K562 (cell line): ENCODE measurements around the gene NUSAP1. TPM values are rescaled to one million over a fixed set of nuclear protein-coding genes. Genes with fewer than 3 reads are reported as not detected.

ENCODE experiments used
- ATAC-seq: fragments of 200-7000 bp; cut with Tn5 transposase; 3 replicates; pipeline ENCODE4 v1.9.1; 2020; ENCODE audit warnings: moderate library complexity
- BruUV-seq: library from RNA; stranded (reverse); fragments of 400-500 nt; replicated peaks from 2 replicates; lab custom pipeline; 2021; lab: Mats Ljungman, UMichigan
- CTCF ChIA-PET: fragments of 300-600 bp; formaldehyde crosslinking; extraction: SDS; loops from one replicate; lab custom pipeline; 2021; ENCODE audit warnings: low intra/inter-chr PET ratio; lab: Yijun Ruan, JAX
- POLR2A ChIA-PET: fragments of 300-600, 350-650 bp; sonication (Branson Sonifier 250); formaldehyde crosslinking; extraction: SDS; loops from one replicate; lab custom pipeline; 2021; ENCODE audit warnings: antibody characterized with exemption, inconsistent platforms; lab: Yijun Ruan, JAX
- DNase-seq, 4 experiments: peaks; one replicate each; pipeline versions ENCODE4 v3.0.0 to v3.0.0-alpha.2; 2011 to 2018; ENCODE audit warnings: low spot score in 3 of 4, mixed read lengths in 3 of 4; ENCODE audit errors: extremely low read depth in 1 of 4
- FAIRE-seq: peaks from 2 replicates; lab custom pipeline; 2011; peaks lifted over from hg19 to GRCh38; lab: Jason Lieb, UNC
- H2AFZ ChIP-seq: 2 replicates; pipeline ENCODE4 v1.6.0; 2011; ENCODE audit warnings: low read depth, low read length, control low read depth, inconsistent platforms
- H3K27ac ChIP-seq: fragments of 200-600 bp; 3 replicates; pipeline ENCODE4 v1.8.0; 2011; ENCODE audit warnings: low read depth, mild to moderate bottlenecking, control low read depth, inconsistent platforms, low read length, moderate library complexity, mixed read lengths; ENCODE audit errors: extremely low read depth
- H3K27me3 ChIP-seq, 2 experiments: fragments of 300-600 bp in 1 of 2; 2 replicates in 1 of 2; 3 replicates in 1 of 2; pipeline versions ENCODE4 v1.6.0 to v1.8.0; 2011; ENCODE audit warnings: inconsistent platforms in 2 of 2, low read length in 2 of 2, mild to moderate bottlenecking in 1 of 2, mixed read lengths in 1 of 2, moderate library complexity in 1 of 2; ENCODE audit not compliant: control insufficient read depth in 2 of 2, insufficient read depth in 2 of 2
- H3K36me3 ChIP-seq: fragments of 300-600 bp; 3 replicates; pipeline ENCODE4 v1.8.0; 2011; ENCODE audit warnings: mild to moderate bottlenecking, low read length, inconsistent platforms; ENCODE audit not compliant: control insufficient read depth, insufficient read depth
- H3K4me1 ChIP-seq, 2 experiments: fragments of 200-600 bp in 1 of 2; replicated peaks in 1 of 2; 2 replicates in 1 of 2; 3 replicates in 1 of 2; pipeline versions ENCODE4 v1.5.1 to v1.8.0; 2011; ENCODE audit warnings: inconsistent platforms in 2 of 2, low read length in 2 of 2, mild to moderate bottlenecking in 1 of 2, mixed read lengths in 1 of 2, moderate library complexity in 1 of 2; ENCODE audit not compliant: control insufficient read depth in 2 of 2, insufficient read depth in 2 of 2
- H3K4me2 ChIP-seq: 2 replicates; pipeline ENCODE4 v1.6.1; 2011; ENCODE audit warnings: low read length, control low read depth, inconsistent platforms, mixed read lengths; ENCODE audit not compliant: insufficient read depth
- H3K4me3 ChIP-seq: fragments of 200-600 bp; sonication (generic), shearing (Covaris generic); 2 replicates; pipeline ENCODE4 v1.5.1; 2016; ENCODE audit warnings: control low read depth, inconsistent platforms
- H3K79me2 ChIP-seq: fragments of 200-600 bp; 3 replicates; pipeline ENCODE4 v1.8.0; 2011; ENCODE audit warnings: low read length, inconsistent platforms; ENCODE audit not compliant: control insufficient read depth, insufficient read depth
- H3K9ac ChIP-seq, 2 experiments: 2 replicates each; pipeline versions ENCODE4 v1.6.0 to v1.6.1; 2011; ENCODE audit warnings: low read depth in 2 of 2, low read length in 2 of 2, control low read depth in 1 of 2, inconsistent platforms in 1 of 2, mild to moderate bottlenecking in 1 of 2, mixed read lengths in 1 of 2; ENCODE audit not compliant: insufficient read depth in 1 of 2
- H3K9me1 ChIP-seq: one replicate; pipeline ENCODE4 v1.6.0; 2011; ENCODE audit warnings: inconsistent platforms, mild to moderate bottlenecking, low read length, moderate library complexity; ENCODE audit not compliant: control insufficient read depth, insufficient read depth
- H3K9me3 ChIP-seq: replicated peaks from 2 replicates; pipeline ENCODE4 v1.5.1; 2011; ENCODE audit warnings: low read depth, low read length, inconsistent platforms; ENCODE audit not compliant: control insufficient read depth, insufficient read depth
- H4K20me1 ChIP-seq: replicated peaks from 2 replicates; pipeline ENCODE4 v1.6.1; 2011; ENCODE audit warnings: low read length, inconsistent platforms, mixed read lengths; ENCODE audit not compliant: control insufficient read depth, insufficient read depth
- FOXJ2 ChIP-seq: fragments of 200-800 bp; sonication (Bioruptor generic); IDR thresholded peaks from 2 replicates; pipeline ENCODE4 v1.6.1; 2016; ENCODE audit warnings: missing genetic modification characterization, missing compliant biosample characterization
- GATAD2A ChIP-seq: fragments of 450-650 bp; IDR thresholded peaks from 2 replicates; pipeline ENCODE4 v1.6.1; 2017
- MYNN ChIP-seq, 2 experiments: sonication (generic); formaldehyde crosslinking in 1 of 2; IDR thresholded peaks; 2 replicates each; pipeline versions ENCODE4 v1.5.0 to v1.6.1; 2016 to 2020; ENCODE audit warnings: antibody characterized with exemption in 1 of 2, missing genetic modification reagents in 1 of 2
- ZFX ChIP-seq: sonication (generic); formaldehyde crosslinking; IDR thresholded peaks from 2 replicates; pipeline ENCODE4 v1.8.0; 2022; ENCODE audit warnings: mild to moderate bottlenecking, missing genetic modification reagents, moderate library complexity
- ZNF584 ChIP-seq: fragments of 200-800 bp; sonication (Bioruptor generic); IDR thresholded peaks from 2 replicates; pipeline ENCODE4 v1.6.1; 2016; ENCODE audit warnings: low read depth, mild to moderate bottlenecking, missing genetic modification characterization, missing compliant biosample characterization
- WGBS: fragments of 100-300 bp; shearing (Covaris generic); methylation state at CpG from one replicate; pipeline ENCODE4 v1.1.6; 2016; ENCODE audit warnings: low coverage, mixed read lengths; ENCODE audit not compliant: insufficient coverage; ENCODE audit errors: missing lambda C conversion rate; 5-methylcytosine and 5-hydroxymethylcytosine counted together
- in situ Hi-C: fragments of 300-500 bp; cut with MboI; formaldehyde crosslinking; loops from 4 replicates; pipeline ENCODE4 v1.15.0; 2018; ENCODE audit warnings: inconsistent platforms, mixed read lengths
- intact Hi-C: fragments of 100-400 bp; cut with micrococcal nuclease; formaldehyde crosslinking; loops from 2 replicates; pipeline ENCODE4 v1.14.2; 2022
- polyA plus RNA-seq, 8 experiments: library from polyadenylated mRNA; depleted of rRNA in 4 of 8; stranded (reverse) in 5 of 8; unstranded in 3 of 8; fragments of >200 nt; fragmentation: Nextera tagmentation in 2 of 8; fragmentation: Illumina TruSeq in 1 of 8; extraction: Ambion mirVana in 2 of 8; extraction: Trizol in 1 of 8; gene quantifications; 2 replicates each; pipeline versions ENCODE4 v1.2.1 to v1.2.3, GENCODE V29; 2011 to 2014; ENCODE audit warnings: inconsistent platforms in 1 of 8, missing spikeins in 1 of 8
- total RNA-seq, 7 experiments: library from RNA; depleted of rRNA in 6 of 7; stranded (reverse); fragments of >200 nt in 6 of 7; fragmentation: Illumina TruSeq in 2 of 7; extraction: Trizol in 2 of 7; gene quantifications; 2 replicates each; pipeline versions ENCODE4 v1.2.1 to v1.2.3, GENCODE V29; 2011 to 2021; ENCODE audit warnings: low replicate concordance in 1 of 7
- TF ChIP-seq, protein P1 (sequence below): fragments of 450-650 bp; IDR thresholded peaks from 2 replicates; pipeline ENCODE4 v1.6.1; 2016; ENCODE audit warnings: borderline replicate concordance
- TF ChIP-seq, protein P2 (sequence below): fragments of 250-450 bp; sonication (Bioruptor Pico); IDR thresholded peaks from 2 replicates; pipeline ENCODE4 v1.9.0; 2021; ENCODE audit warnings: mild to moderate bottlenecking
- TF ChIP-seq, protein P3 (sequence below): fragments of 450-650 bp; formaldehyde crosslinking; IDR thresholded peaks from 2 replicates; pipeline ENCODE4 v1.4.0; 2020; ENCODE audit warnings: mild to moderate bottlenecking
- TF ChIP-seq, protein P4 (sequence below): fragments of 250-450 bp; sonication (Bioruptor Pico); IDR thresholded peaks from 2 replicates; pipeline ENCODE4 v1.4.0; 2020; ENCODE audit warnings: borderline replicate concordance

Gene NUSAP1
- total and polyA plus RNA-seq, 9 of the 15 experiments (the other 6 are each of a cell fraction or from before 2014, with no cell fraction given): 119 to 266 (median 227) TPM

DNA sequence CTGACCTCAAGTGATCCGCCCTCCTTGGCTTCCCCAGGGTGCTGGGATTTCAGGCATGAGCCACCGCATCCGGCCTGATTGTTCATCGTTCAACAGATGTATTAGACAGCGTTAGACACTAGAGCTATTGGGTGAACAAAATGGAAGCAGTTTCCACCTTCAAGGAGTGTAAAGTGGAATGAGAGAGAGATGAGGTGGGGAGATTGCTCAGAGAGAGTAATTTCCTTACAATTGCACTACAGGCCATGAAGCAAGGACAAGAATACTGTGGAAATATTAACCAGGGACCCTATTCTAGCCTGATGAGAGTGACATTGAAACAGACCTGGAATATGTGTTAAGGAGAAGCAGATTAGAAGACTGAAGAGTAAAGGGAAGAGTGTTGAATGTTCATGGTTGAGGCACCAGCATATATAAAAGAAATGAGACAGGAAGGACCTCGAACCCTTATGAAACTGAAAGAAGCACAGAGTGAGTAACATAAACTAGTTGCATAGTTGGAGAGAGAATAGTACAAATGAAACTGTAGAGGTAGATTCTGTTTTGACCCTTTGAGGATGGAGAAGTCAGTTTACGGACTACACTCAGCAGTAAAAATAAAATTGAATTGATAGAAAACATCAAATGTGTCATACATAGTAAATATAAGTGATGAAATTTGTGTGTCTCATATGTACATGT lies 91.4 kb downstream of the NUSAP1 start:
- ChIA-PET POLR2A (interaction anchor here (0.6 to 1.0 kb wide), 2 partner anchors 12 to 20 kb away, joined by 3 read pairs; no protein-coding TSS in a partner anchor), CTCF (no interaction called here)
- Histone ChIP-seq H3K9me1 (no peaks in the 10 kb centered on the region), H3K79me2 (peaks cover 79% of the 10 kb centered on the region), H3K9ac (no peak overlapping the region), H3K4me2 (no peak overlapping the region), H3K9me3 (no peaks in the 10 kb centered on the region), H3K27me3 (no peaks in the 10 kb centered on the region), H4K20me1 (peaks cover 11% of the 10 kb centered on the region; the same call in 1 of the 2 replicates), H2AFZ (no peak overlapping the region), H3K4me1 (peaks cover under 1 to 10% of the 10 kb centered on the region in 2 experiments; a peak in 3 of 5 replicates), H3K36me3 (peaks cover 3% of the 10 kb centered on the region; the same call in 2 of the 3 replicates), H3K4me3 (no peak overlapping the region), H3K27ac (no peak overlapping the region)
- ATAC-seq (no peak), FAIRE-seq (no peak), DNase-seq (no peak)
- in situ Hi-C loops (no loop called here), intact Hi-C loops (no loop called here)
- TF ChIP-seq MYNN (IDR thresholded peaks at IDR 0.05) (no peak), MYNN (CRISPR knock-in tag; IDR thresholded peaks at IDR 0.05) (no peak), ZFX (no peak), ZNF584 (no peak), FOXJ2 (tag) (no peak), GATAD2A (no peak)
- TF ChIP-seq, protein P1, sequence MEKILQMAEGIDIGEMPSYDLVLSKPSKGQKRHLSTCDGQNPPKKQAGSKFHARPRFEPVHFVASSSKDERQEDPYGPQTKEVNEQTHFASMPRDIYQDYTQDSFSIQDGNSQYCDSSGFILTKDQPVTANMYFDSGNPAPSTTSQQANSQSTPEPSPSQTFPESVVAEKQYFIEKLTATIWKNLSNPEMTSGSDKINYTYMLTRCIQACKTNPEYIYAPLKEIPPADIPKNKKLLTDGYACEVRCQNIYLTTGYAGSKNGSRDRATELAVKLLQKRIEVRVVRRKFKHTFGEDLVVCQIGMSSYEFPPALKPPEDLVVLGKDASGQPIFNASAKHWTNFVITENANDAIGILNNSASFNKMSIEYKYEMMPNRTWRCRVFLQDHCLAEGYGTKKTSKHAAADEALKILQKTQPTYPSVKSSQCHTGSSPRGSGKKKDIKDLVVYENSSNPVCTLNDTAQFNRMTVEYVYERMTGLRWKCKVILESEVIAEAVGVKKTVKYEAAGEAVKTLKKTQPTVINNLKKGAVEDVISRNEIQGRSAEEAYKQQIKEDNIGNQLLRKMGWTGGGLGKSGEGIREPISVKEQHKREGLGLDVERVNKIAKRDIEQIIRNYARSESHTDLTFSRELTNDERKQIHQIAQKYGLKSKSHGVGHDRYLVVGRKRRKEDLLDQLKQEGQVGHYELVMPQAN: no peak
- TF ChIP-seq, protein P2, sequence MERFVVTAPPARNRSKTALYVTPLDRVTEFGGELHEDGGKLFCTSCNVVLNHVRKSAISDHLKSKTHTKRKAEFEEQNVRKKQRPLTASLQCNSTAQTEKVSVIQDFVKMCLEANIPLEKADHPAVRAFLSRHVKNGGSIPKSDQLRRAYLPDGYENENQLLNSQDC: no peak
- TF ChIP-seq, protein P3, sequence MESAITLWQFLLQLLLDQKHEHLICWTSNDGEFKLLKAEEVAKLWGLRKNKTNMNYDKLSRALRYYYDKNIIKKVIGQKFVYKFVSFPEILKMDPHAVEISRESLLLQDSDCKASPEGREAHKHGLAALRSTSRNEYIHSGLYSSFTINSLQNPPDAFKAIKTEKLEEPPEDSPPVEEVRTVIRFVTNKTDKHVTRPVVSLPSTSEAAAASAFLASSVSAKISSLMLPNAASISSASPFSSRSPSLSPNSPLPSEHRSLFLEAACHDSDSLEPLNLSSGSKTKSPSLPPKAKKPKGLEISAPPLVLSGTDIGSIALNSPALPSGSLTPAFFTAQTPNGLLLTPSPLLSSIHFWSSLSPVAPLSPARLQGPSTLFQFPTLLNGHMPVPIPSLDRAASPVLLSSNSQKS (CRISPR knock-in tag): no peak
- TF ChIP-seq, protein P4, sequence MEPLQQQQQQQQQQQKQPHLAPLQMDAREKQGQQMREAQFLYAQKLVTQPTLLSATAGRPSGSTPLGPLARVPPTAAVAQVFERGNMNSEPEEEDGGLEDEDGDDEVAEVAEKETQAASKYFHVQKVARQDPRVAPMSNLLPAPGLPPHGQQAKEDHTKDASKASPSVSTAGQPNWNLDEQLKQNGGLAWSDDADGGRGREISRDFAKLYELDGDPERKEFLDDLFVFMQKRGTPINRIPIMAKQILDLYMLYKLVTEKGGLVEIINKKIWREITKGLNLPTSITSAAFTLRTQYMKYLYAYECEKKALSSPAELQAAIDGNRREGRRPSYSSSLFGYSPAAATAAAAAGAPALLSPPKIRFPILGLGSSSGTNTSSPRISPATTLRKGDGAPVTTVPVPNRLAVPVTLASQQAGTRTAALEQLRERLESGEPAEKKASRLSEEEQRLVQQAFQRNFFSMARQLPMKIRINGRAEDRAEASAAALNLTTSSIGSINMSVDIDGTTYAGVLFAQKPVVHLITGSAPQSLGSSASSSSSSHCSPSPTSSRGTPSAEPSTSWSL: no peak
- 94% methylated on average over 7 of the region's 7 CpGs for WGBS
- BruUV-seq: no TSS peak
